WTC11 (cell line): Measurements from ENCODE around the gene MUC12. TPM values are rescaled to one million over a fixed set of nuclear protein-coding genes. Genes with fewer than 3 reads are reported as not detected.

Source experiments
- ATF1 ChIP-seq: sonication (generic); formaldehyde crosslinking; IDR thresholded peaks from 2 replicates; pipeline ENCODE4 v1.8.1; 2023; ENCODE audit warnings: mild to moderate bottlenecking, moderate library complexity, missing genetic modification reagents
- ATF3 ChIP-seq: sonication (generic); formaldehyde crosslinking; conservative IDR thresholded peaks from 2 replicates; pipeline ENCODE4 v1.8.1; 2022; ENCODE audit warnings: mild to moderate bottlenecking, missing genetic modification reagents
- ATF6 ChIP-seq: sonication (generic); formaldehyde crosslinking; IDR thresholded peaks from 2 replicates; pipeline ENCODE4 v1.8.1; 2023; ENCODE audit warnings: mild to moderate bottlenecking, missing genetic modification reagents
- CDX4 ChIP-seq: fragments of 250-450 bp; sonication (Bioruptor Pico); IDR thresholded peaks from 2 replicates; pipeline ENCODE4 v1.9.0; 2021; ENCODE audit warnings: moderate library complexity, mild to moderate bottlenecking, inconsistent platforms, borderline replicate concordance
- CREM ChIP-seq: sonication (generic); formaldehyde crosslinking; IDR thresholded peaks from 2 replicates; pipeline ENCODE4 v1.8.1; 2022; ENCODE audit warnings: mild to moderate bottlenecking, missing genetic modification reagents, moderate library complexity
- ELF4 ChIP-seq: sonication (generic); formaldehyde crosslinking; IDR thresholded peaks from 2 replicates; pipeline ENCODE4 v1.8.1; 2022; ENCODE audit warnings: low read depth, mild to moderate bottlenecking, moderate library complexity, missing genetic modification reagents
- EMX1 ChIP-seq: fragments of 250-450 bp; sonication (Bioruptor Pico); IDR thresholded peaks from 2 replicates; pipeline ENCODE4 v1.8.0; 2021; ENCODE audit warnings: mild to moderate bottlenecking
- FOXK1 ChIP-seq: sonication (generic); formaldehyde crosslinking; IDR thresholded peaks from 2 replicates; pipeline ENCODE4 v1.8.0; 2022; ENCODE audit warnings: mild to moderate bottlenecking, moderate library complexity, missing genetic modification reagents
- GABPB1 ChIP-seq: sonication (generic); formaldehyde crosslinking; IDR thresholded peaks from 2 replicates; pipeline ENCODE4 v1.8.1; 2023; ENCODE audit warnings: mild to moderate bottlenecking, missing genetic modification reagents
- GRHL2 ChIP-seq: fragments of 250-450 bp; sonication (Bioruptor Pico); IDR thresholded peaks from 2 replicates; pipeline ENCODE4 v1.8.0; 2022; ENCODE audit warnings: mild to moderate bottlenecking, moderate library complexity; ENCODE audit not compliant: insufficient replicate concordance, severe bottlenecking
- IRF2 ChIP-seq: sonication (generic); formaldehyde crosslinking; IDR thresholded peaks from 2 replicates; pipeline ENCODE4 v1.8.0; 2022; ENCODE audit warnings: low read depth, missing genetic modification reagents, borderline replicate concordance
- JAZF1 ChIP-seq: fragments of 250-450 bp; sonication (Bioruptor Pico); IDR thresholded peaks from 2 replicates; pipeline ENCODE4 v1.9.0; 2021; ENCODE audit warnings: moderate library complexity, mild to moderate bottlenecking, inconsistent platforms
- KAT7 ChIP-seq: sonication (generic); formaldehyde crosslinking; IDR thresholded peaks from 2 replicates; pipeline ENCODE4 v1.8.1; 2023; ENCODE audit warnings: missing genetic modification reagents, mild to moderate bottlenecking, borderline replicate concordance
- MAX ChIP-seq: sonication (generic); formaldehyde crosslinking; IDR thresholded peaks from 2 replicates; pipeline ENCODE4 v1.8.0; 2022; ENCODE audit warnings: mild to moderate bottlenecking, missing genetic modification reagents
- NR2C2 ChIP-seq: sonication (generic); formaldehyde crosslinking; IDR thresholded peaks from 2 replicates; pipeline ENCODE4 v1.8.0; 2022; ENCODE audit warnings: mild to moderate bottlenecking, missing genetic modification reagents
- NR3C1 ChIP-seq: sonication (generic); formaldehyde crosslinking; conservative IDR thresholded peaks from 2 replicates; pipeline ENCODE4 v1.8.1; 2023; ENCODE audit warnings: low read depth, mild to moderate bottlenecking, missing genetic modification reagents
- PRDM15 ChIP-seq: sonication (generic); formaldehyde crosslinking; IDR thresholded peaks from 2 replicates; pipeline ENCODE4 v1.8.0; 2022; ENCODE audit warnings: missing genetic modification reagents
- PRRX2 ChIP-seq: fragments of 250-450 bp; sonication (Bioruptor Pico); IDR thresholded peaks from 2 replicates; pipeline ENCODE4 v1.8.0; 2021; ENCODE audit warnings: mild to moderate bottlenecking
- RELA ChIP-seq: sonication (generic); formaldehyde crosslinking; IDR thresholded peaks from 2 replicates; pipeline ENCODE4 v1.8.1; 2022; ENCODE audit warnings: missing genetic modification reagents, mild to moderate bottlenecking, borderline replicate concordance
- RORB ChIP-seq: fragments of 250-450 bp; sonication (Bioruptor Pico); IDR thresholded peaks from 2 replicates; pipeline ENCODE4 v1.9.0; 2021; ENCODE audit warnings: mild to moderate bottlenecking
- SMAD4 ChIP-seq: sonication (generic); formaldehyde crosslinking; IDR thresholded peaks from 2 replicates; pipeline ENCODE4 v1.8.0; 2022; ENCODE audit warnings: mild to moderate bottlenecking, missing genetic modification reagents
- USF1 ChIP-seq: sonication (generic); formaldehyde crosslinking; IDR thresholded peaks from 2 replicates; pipeline ENCODE4 v1.8.0; 2022; ENCODE audit warnings: mild to moderate bottlenecking, missing genetic modification reagents
- ZBTB21 ChIP-seq: sonication (generic); formaldehyde crosslinking; IDR thresholded peaks from 2 replicates; pipeline ENCODE4 v1.8.1; 2023; ENCODE audit warnings: mild to moderate bottlenecking, missing genetic modification reagents, borderline replicate concordance
- ZMAT4 ChIP-seq: fragments of 250-450 bp; sonication (Bioruptor Pico); IDR thresholded peaks from 2 replicates; pipeline ENCODE4 v1.9.0; 2021; ENCODE audit warnings: mild to moderate bottlenecking
- ZNF121 ChIP-seq: sonication (generic); formaldehyde crosslinking; IDR thresholded peaks from 2 replicates; pipeline ENCODE4 v1.8.0; 2023; ENCODE audit warnings: missing genetic modification reagents
- ZNF532 ChIP-seq: fragments of 250-450 bp; sonication (Bioruptor Pico); IDR thresholded peaks from 2 replicates; pipeline ENCODE4 v1.9.0; 2021; ENCODE audit warnings: mild to moderate bottlenecking, borderline replicate concordance
- ZNF671 ChIP-seq: fragments of 250-450 bp; sonication (Bioruptor Pico); IDR thresholded peaks from 2 replicates; pipeline ENCODE4 v1.8.0; 2021; ENCODE audit warnings: mild to moderate bottlenecking
- total RNA-seq: library from RNA; stranded (reverse); gene quantifications from 3 replicates; pipeline ENCODE4 v1.2.3, GENCODE V29; 2021

MUC12 gene
- total RNA-seq, 1 experiment from 2014 or later: 5.7 TPM

GRCh38 chr7:100965723-100966541 is 3.4 kb upstream of the MUC12 start (continued):
- TF ChIP-seq USF1: no peak; the same call in 1 of the 2 replicates
- TF ChIP-seq SMAD4 (CRISPR knock-in tag): no peak
- TF ChIP-seq CDX4: no peak
- TF ChIP-seq NR3C1 (CRISPR knock-in tag): no peak
- no peak for TF ChIP-seq ZNF532
- TF ChIP-seq ATF3 (CRISPR knock-in tag): no peak
- TF ChIP-seq RORB (CRISPR knock-in tag): no peak
- no peak for TF ChIP-seq NR2C2 (CRISPR knock-in tag)
- peak; percentile 91 for TF ChIP-seq MAX (CRISPR knock-in tag)
- peak; percentile 72 for TF ChIP-seq FOXK1 (CRISPR knock-in tag)
- no peak for TF ChIP-seq ATF1 (CRISPR knock-in tag)
- TF ChIP-seq JAZF1 (CRISPR knock-in tag): no peak
- TF ChIP-seq ZMAT4 (CRISPR knock-in tag): no peak
- TF ChIP-seq ELF4 (CRISPR knock-in tag): no peak
- no peak for TF ChIP-seq RELA (CRISPR knock-in tag)
- TF ChIP-seq PRRX2: no peak; the same call in 1 of the 2 replicates
- TF ChIP-seq KAT7 (CRISPR knock-in tag): peak; percentile 17; the same call in 1 of the 2 replicates
- TF ChIP-seq ZNF671 (CRISPR knock-in tag): 0 out of 2 replicates have a peak, but pooled peaks have one; percentile 44
- no peak for TF ChIP-seq PRDM15
- TF ChIP-seq ZNF121 (CRISPR knock-in tag): no peak
- no peak; the same call in 1 of the 2 replicates for TF ChIP-seq EMX1 (CRISPR knock-in tag)
- no peak for TF ChIP-seq GRHL2 (CRISPR knock-in tag)
- TF ChIP-seq IRF2 (CRISPR knock-in tag): no peak
- TF ChIP-seq CREM (CRISPR knock-in tag): peak; percentile 71; the same call in 1 of the 2 replicates
- TF ChIP-seq GABPB1: no peak
- TF ChIP-seq ATF6 (CRISPR knock-in tag): no peak
- TF ChIP-seq ZBTB21 (CRISPR knock-in tag): peak; percentile 81
